DMS 273 treated with DMSO at 0.1 percent for 48 hours (cell line): ENCODE data around the gene GLDN.
"Not testable (repeated sequence)": the region's sequence is repeated elsewhere in the genome, so short reads cannot be mapped to it uniquely, and the experiment has no call there.

Source experiments
- DNase-seq: peaks from one replicate; lab custom pipeline; 2025; lab: John Stamatoyannopoulos, UW

GLDN gene

GRCh38 chr15:51388726-51389125 is 47.3 kb downstream of the GLDN start:
- DNase-seq, result no peak

- no peak for DNase-seq
These were observed 48.9 kb downstream of the GLDN start for GRCh38 chr15:51390241-51390965.

DNA sequence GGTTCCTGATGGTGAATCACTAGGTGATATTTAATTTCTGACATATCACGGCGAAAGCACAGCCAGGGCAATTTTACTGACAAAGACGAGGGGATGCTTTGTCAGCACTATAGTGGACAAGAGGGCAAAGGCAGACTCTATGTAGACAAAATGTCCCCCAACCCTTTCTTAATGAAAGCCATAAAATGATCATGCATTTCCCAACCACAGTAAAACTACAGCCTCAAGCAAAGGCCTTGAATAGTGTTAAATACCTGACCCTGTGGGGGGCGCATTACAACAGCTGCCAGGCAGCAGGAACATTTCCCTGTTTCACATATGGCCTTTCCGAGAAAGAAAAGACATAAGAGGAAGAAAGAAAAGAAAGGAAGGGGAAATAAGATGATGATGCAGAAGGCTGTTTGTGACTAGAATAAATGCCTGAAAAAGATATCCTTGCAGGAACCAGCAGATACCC is 49.5 kb downstream of the GLDN start:
- DNase-seq, result no peak

DNA sequence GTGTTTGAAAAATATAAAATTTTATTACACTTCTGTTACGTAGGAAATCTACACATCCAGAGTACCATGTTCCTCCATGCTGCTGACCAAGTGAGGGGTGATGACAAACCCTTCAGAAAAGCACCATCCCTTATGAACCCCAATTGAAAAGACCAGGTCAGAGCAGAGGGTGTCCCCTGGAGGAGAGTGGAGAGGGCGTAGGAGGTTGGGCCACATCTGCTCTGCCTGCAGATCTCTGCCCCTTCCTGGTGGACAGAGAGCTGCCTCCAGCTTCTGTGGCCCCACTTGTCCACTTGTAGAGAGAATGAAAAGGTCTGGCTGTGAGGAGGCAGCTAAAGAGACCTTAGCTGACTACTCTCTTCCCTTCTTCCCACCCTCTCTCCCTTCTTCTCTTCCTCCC is 55.5 kb downstream of the GLDN start:
- no peak for DNase-seq

DNA sequence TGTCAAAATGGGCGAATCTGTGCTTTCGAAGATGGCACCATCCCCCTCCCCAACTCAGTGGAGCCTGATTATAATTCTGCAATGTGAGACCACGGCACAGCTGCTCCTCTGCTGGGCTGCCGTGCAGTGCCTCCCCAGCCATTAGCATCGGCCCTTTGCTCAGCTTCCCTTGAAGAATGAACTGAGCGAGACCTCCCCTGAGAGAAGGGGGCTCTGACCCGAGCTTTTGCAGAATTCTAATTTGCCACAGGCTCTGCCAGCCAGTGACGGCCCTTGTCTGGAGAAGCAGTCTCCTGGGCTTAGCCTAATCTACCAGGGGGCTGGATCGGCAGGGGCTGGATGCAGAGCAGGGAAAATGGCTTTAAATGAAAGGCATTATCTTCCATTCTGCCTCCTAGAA is 57.2 kb downstream of the GLDN start:
- no peak for DNase-seq

- DNase-seq, result no peak
These were observed 59.8 kb downstream of the GLDN start for GRCh38 chr15:51401051-51401780.

DNA sequence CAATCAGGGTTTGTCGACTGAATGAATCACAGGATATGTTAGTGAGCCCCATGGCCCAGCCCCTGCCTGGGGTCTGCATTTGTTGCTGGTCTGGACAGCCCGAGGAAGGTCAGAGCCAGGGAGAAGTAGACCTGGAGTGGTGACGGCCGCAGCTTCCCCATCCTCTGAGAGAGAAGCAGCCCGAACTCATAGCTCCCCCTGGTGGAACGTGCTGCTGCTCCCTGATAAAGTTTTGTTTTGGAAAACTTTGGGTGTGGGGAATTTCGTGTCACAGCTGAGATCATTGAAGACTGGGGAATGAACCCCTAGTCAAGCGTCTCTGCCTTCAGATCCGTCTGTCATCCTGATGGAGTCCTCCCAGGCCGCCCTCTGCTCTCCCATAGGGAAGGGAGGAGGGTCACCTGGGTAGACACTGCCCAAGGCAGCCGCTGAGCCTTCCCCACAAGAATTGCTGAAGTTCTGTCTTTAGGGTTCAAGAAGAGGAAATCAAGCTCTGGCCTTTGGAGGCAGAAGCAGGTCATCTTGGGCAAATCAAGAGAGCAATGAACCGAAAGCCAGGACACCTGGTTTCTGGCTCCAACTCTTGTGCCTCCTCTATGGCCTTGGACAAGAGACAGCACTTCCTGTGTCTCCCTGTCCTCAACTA is 60.5 kb downstream of the GLDN start:
- DNase-seq, result no peak

GRCh38 chr15:51403072-51403878 is 61.8 kb downstream of the GLDN start:
- no peak for DNase-seq

DNA sequence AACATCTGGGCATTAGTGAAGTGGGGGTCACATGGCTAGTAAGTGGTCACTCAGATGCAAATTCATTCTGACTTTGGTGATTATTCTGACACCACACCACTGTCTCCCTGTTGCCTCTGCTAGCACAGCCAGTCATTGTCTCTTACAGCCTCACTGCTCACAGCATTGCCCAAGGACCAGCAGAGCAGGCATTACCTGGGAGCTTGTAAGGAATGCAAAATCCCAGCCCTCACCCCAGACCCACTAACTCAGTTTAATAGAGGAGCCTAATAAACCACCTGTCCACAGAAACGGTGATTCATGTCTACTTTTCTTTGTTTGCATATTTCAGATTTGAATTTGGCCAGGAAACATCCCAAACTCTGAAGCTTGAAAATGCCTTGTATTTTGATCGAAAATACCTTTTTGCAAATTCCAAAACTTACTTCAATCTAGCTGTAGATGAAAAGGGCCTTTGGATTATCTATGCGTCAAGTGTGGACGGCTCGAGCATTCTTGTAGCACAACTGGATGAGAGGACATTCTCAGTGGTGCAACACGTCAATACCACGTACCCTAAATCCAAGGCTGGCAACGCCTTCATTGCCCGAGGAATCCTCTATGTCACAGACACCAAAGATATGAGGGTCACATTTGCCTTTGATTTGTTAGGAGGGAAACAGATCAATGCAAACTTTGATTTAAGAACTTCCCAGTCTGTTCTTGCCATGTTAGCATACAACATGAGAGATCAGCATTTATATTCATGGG is 62.7 kb downstream of the GLDN start:
- no peak for DNase-seq

GRCh38 chr15:51405693-51406523 is 64.5 kb downstream of the GLDN start:
- no peak for DNase-seq

GRCh38 chr15:51414256-51414860 is 72.9 kb downstream of the GLDN start:
- DNase-seq, result no peak

- no peak for DNase-seq
These were observed 74.7 kb downstream of the GLDN start for GRCh38 chr15:51416129-51416528.

GRCh38 chr15:51423040-51423439 is 81.6 kb downstream of the GLDN start:
- not testable (repeated sequence) for DNase-seq

DNA sequence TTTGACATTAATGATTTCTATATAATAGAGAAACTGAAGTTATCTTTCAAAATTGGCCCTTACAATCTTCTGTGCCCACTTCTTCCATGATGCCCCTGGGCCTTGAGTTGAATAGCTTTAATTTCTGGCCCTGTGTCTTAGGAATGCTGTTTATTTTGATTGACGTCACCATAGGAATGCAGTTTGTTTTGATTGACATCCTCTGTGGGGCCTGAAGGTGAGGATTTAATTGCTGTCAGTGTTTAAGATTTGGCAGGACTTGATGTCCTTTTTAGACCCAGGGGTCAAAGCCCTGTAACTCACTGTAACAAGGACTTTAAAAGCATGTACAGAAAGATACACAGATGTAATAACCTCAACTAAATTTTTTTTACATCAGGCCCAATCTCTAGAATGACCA is 83.3 kb downstream of the GLDN start:
- no peak for DNase-seq

- no peak for DNase-seq
These were observed 84.1 kb downstream of the GLDN start for GRCh38 chr15:51425517-51426040.

DNA sequence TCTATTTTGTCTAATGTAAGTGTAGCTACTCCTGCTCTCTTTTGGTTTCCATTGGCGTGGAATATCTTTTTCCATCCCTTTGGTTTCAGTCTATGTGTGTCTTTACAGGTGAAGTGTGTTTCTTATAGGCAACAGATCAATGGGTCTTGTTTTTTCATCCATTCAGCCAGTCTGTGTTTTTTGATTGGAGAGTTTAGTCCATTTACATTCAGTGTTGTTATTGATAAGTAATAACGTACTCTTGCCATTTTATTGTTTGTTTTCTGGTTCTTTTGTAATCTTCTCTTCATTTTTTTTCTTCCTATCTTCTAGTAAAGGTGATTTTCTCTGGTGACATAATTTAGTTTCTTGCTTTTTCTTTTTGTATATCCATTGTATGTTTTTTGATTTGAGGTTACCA is 97.1 kb downstream of the GLDN start:
- DNase-seq, result no peak

DNA sequence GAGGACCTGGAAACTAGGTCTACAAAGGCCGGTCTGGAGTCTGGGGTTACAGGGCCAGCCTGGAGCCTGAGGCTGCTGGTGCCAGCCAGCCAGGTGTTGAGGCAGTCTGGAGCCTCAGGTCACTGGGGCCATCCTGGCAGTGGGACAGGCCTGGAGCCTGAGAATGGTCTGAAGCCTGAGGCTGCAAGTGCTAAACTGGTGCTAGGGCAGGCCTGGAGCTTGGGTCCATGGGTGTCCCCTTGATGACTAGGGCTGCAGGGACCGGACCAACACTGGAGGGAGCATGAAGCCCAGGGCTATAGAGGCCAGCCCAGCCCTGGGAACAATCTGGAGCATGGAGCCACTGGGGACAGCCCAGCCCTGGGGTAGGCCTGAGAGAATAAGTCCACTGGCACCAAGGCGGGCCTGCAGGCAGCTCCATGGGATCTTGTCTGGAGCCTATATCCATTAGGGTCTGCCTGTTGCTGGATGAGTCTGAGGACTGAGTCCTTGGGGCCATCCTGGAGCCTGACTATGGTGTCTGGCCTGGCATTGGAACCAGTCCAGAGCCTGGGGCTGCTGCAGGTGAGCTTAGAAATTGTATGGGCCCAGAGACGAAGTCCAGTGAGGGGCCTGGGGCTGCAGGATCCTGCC is 101.9 kb downstream of the GLDN start:
- DNase-seq, result no peak

DNA sequence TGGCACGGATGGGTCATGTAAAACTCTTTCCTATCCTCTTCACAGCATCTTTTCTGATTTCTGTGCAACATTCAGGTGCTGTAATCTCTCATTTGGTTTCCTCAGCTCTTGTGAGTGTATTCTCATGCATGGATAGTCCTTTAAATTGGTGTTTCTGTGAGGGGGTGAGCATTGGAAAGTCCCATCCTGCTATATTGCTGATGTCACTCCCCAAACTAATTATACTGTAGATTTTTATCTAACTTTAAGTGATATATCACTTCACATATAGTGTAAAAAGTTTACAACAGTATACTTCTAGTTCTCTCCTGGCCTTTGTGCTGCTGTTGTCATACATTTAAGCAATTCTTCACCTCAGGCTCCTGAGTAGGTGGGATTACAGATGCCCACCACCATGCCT is 102.7 kb downstream of the GLDN start:
- no peak for DNase-seq

DNA sequence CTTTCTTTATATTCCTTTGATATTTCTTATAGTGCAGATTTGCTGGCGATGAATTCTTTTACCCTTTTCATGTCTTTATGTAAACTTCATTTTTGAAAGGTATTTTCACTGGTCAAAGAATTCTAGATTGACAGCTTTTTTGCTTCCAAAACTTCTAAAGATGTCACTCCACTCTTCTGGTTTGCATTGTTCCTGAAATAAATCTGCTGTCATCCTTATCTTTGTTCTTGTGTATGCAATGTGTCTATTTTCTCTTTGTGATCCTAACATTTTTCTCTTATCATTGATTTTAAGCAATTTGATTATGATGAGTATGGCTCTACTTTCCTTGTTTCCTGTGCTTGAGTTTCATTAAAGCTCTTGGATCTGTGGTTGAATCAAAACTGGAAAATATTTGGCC is 103.4 kb downstream of the GLDN start:
- no peak for DNase-seq
